ENCODE measurements around the gene TBC1D9. TPM values are rescaled to one million over a fixed set of nuclear protein-coding genes. Genes with fewer than 3 reads are reported as not detected.

TBC1D9 gene
- total and polyA plus RNA-seq, 2 of the 13 experiments (the other 11 are each of a cell fraction or from before 2014, with no cell fraction given) = 11.9 to 12.2 TPM

DNA sequence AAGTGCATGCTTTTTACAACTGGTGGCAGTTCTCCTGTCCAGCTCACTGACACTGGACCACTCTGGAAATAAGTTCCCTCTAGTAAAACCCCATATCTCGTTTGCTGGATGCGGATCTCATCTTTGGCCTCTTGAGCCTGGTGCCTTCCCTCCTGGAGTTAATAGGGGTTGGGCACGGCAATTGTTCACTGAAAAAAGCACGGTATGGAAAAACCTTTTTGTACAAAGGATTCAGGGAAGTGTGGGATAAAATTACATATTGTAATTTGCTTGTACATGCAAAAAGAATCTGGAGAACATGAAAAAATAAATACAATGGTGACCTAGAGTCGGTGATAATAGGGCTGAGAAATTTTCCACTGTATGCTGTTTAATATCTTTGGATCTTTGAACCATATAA, 30.6 kb downstream of the TBC1D9 start (continued):
- TF ChIP-seq HNRNPLL (IDR thresholded peaks at IDR 0.05; ENCODE audit: low read depth, low read length, poor library complexity, severe bottlenecking) (no peak), ZFP82 (CRISPR knock-in tag; IDR thresholded peaks at IDR 0.05; ENCODE audit: borderline replicate concordance) (no peak), GZF1 (CRISPR knock-in tag; IDR thresholded peaks at IDR 0.05) (no peak)
- TF ChIP-seq, protein P1, sequence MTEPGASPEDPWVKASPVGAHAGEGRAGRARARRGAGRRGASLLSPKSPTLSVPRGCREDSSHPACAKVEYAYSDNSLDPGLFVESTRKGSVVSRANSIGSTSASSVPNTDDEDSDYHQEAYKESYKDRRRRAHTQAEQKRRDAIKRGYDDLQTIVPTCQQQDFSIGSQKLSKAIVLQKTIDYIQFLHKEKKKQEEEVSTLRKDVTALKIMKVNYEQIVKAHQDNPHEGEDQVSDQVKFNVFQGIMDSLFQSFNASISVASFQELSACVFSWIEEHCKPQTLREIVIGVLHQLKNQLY (CRISPR knock-in tag; IDR thresholded peaks at IDR 0.05) = no peak

DNA sequence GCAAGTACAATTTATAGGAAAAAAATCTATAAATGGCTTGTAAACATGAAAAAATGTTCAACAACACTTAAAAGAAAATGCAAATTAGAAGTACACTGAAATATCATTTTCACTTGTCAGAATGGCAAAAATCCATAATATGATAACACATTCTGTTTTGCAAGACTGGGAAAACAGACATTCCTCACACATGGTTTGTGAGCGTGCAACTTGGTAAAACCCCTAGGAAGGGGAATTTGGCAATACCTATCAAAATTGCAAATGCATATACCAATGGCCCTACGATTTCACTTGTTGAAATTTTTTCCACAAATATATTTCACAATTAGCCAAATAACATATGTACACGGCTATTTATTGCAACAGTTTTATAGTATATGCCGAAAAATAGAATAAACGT, 31.4 kb downstream of the TBC1D9 start:
- POLR2A ChIA-PET = no interaction called here
- 96% methylated on average over 5 of the region's 5 CpGs for WGBS (ENCODE audit: low lambda C conversion rate)
- peaks cover 86% of the 10 kb centered on the region for H3K4me1 ChIP-seq (ENCODE audit: insufficient read depth, low read length)
- no peaks in the 10 kb centered on the region for H3K9me3 ChIP-seq (ENCODE audit: low read length)
- no TSS peak for BruUV-seq (replicated peaks)
- no peak overlapping the region for H3K4me3 ChIP-seq (replicated peaks in 1 of 3; ENCODE audit: insufficient read depth in 1 of 3, low read depth in 2 of 3, low read length in 3 of 3)
- ATAC-seq = no peak
- no peak overlapping the region for H3K9ac ChIP-seq (ENCODE audit: insufficient read depth, low read depth, low read length)
- DNase-seq (ENCODE audit: low spot score) = no peak
- CTCF ChIA-PET (ENCODE audit: low intra/inter-chr PET ratio, low total read pairs) = no interaction called here
- intact Hi-C loops (cut with micrococcal nuclease; ENCODE audit: unreplicated experiment) (no loop called here), in situ Hi-C loops (cut with HindIII; ENCODE audit: extremely low pct_ligation_motif_present, low pct_unique_long_range_greater_than_20kb) (no loop called here)
- no peak overlapping the region for H2AFZ ChIP-seq (ENCODE audit: low read length)
- no peak for FAIRE-seq
- H4K20me1 ChIP-seq (ENCODE audit: insufficient read depth, low read length) = no peaks in the 10 kb centered on the region
- no peaks in the 10 kb centered on the region for H3K36me3 ChIP-seq (replicated peaks in 1 of 2; ENCODE audit: control insufficient read depth in 1 of 2, insufficient read depth in 2 of 2, low read length in 2 of 2)
- H3K27me3 ChIP-seq (ENCODE audit: control insufficient read depth in 1 of 2, insufficient read depth in 2 of 2, low read length in 2 of 2) = no peaks in the 10 kb centered on the region
- TF ChIP-seq ZBTB46 (CRISPR knock-in tag; IDR thresholded peaks at IDR 0.05; ENCODE audit: borderline replicate concordance) = no peak
- peak; percentile 42 for TF ChIP-seq CEBPB (IDR thresholded peaks at IDR 0.05; ENCODE audit: borderline replicate concordance, low read depth, low read length)
- H3K27ac ChIP-seq (ENCODE audit: extremely low read length, insufficient read depth, low read length) = no peak overlapping the region
- H3K4me2 ChIP-seq (ENCODE audit: low read depth, low read length) = no peak overlapping the region
- H3K79me2 ChIP-seq (ENCODE audit: insufficient read depth, low read length) = peaks cover 66% of the 10 kb centered on the region

Data from HepG2 (cell line).